Stimulated activated CD4-positive, alpha-beta T cell treated with anti-CD3 and anti-CD28 coated beads, Interleukin-12 subunit alpha, Interleukin-12 subunit beta, amount 100 ng/mL, for 48 hours (primary cell): ENCODE results near the gene AOX1.
"Not testable (repeated sequence)": the region's sequence is repeated elsewhere in the genome, so short reads cannot be mapped to it uniquely, and the experiment has no call there.

Experiments
- DNase-seq, 3 donors: peaks; one replicate each; pipeline ENCODE4 v3.0.0-alpha.2; 2020; ENCODE audit warnings: low read depth in 2 of 3, low spot score in 1 of 3

AOX1 gene

DNA sequence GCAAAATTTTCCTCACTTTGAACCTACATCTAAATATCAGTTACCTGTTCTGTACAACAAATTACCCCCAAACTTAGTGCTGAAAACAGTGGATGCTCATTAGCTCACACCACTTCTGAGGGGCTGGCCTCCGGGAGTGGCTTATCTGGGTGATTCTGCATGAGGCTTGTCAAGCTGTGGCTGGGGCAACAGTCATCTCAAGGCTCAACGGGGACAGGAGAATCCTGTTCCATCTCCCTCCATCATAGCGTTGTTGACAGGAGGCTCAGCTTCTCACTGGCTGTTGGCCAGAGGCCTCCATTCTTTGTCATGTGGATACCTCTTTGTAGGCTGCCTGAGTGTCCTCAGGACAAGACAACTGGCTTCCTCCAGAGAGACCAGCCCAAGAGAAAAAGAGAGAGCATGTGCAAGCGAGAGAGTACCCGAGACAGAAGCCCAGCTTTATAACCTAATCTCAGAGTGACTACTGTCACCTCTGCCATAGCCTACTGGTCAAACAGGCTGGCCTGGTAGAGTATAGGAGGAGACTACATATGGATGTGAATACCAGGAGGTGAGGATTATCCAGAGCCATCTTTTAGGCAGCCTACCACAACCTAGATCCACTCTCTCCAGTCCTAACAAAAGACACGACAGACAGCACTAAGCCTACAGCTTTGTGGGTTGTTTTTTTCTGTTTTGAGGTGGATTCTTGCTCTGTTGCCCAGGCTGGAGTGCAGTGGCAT is 79.1 kb downstream of the AOX1 start:
- DNase-seq: no peak

DNA sequence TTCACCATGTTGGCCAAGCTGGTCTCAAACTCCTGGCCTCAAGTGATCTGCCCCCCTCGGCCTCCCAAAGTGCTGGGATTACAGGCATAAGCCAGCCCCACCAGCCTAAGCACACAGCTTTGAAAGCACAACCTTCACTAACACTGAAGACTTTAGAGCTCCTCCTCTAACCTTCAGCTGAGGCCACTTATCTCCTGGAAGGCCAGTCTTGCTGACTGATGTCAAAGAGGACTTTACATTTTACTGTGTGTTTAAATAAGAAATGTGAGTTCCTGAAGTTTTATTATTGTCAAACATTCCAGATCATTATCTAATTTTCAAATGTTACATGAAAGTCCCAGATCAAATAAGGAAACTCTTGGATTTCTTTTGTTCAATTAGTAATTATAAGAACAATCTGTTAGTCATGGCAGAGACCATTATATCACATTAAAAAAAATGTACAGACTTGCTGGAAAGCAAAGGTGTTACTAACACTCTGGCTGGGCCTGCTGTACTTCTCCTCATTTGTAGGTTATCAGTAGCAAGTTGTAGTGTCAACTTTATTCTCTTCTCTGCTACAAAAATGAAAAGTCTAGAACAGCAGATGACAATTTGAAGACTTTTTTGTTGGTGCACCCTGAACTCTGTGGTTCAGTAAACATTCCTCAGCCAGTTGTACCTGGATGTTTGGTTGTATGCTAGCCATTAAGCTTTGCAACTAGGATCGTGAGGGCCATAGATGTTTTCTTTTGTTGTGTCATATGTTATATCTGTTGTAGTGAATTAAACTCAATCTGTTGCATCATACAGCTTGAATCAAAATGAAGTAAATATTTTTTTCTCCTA is 80.0 kb downstream of the AOX1 start:
- no peak for DNase-seq

DNA sequence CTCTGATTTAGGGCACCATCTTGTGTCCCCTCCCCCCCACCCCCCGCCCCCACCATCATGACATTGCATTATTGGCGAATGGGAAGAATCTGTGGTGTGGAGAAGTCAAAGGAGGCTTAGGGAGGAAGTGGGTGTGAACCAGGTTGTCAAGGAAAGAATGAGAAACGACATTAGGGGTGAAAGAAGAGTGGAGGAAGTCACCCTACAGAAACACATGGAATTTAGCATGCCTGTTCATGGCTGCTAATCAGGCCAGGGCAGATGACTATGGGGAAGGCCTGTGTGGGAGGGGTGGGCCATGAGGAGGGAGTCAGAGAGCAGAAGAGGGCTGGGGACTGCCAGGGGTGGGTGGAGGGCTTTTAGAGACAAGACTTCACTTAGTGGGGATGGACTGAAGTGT is 81.6 kb downstream of the AOX1 start:
- DNase-seq: no peak

DNA sequence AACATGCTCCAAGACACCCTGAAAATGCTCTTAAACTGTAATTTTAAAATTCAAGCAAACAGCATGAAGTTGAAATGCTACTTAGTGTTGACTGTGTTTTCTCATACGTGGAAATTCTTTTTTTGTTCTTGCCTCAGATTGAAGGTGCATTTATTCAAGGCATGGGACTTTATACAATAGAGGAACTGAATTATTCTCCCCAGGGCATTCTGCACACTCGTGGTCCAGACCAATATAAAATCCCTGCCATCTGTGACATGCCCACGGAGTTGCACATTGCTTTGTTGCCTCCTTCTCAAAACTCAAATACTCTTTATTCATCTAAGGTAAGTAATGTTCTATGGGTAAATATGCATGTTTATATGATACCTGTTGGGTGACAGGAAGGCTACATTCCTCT is 82.7 kb downstream of the AOX1 start:
- DNase-seq: no peak

GRCh38 chr2:200669308-200669707 is 83.5 kb downstream of the AOX1 start:
- no peak for DNase-seq

- DNase-seq: no peak
Observed at GRCh38 chr2:200670313-200670712, 84.5 kb downstream of the AOX1 start.

GRCh38 chr2:200670751-200671150 is 84.9 kb downstream of the AOX1 start:
- DNase-seq: no peak

- DNase-seq: no peak
Observed at GRCh38 chr2:200673191-200673590, 87.4 kb downstream of the AOX1 start.

- no peak for DNase-seq
Observed at GRCh38 chr2:200674837-200675236, 89.0 kb downstream of the AOX1 start.

DNA sequence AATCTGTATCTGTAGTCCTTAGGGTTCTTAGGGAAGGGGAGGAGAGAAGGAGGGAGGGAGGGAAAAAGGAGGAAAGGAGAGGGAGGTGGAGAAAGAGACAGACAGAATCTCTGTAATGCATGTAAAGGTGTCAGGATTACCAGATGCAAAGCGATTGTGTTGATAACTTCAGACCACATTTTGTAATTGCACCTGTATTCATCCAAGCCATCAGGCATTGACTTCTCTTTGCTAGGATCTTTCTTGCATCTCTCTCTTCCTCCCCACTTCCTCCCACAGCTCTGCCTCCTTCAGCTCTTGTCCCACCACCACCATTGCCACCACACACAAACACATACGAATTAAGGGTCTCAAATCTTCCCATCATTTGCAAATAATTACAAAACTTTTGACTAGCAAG is 91.4 kb downstream of the AOX1 start:
- no peak for DNase-seq

GRCh38 chr2:200677721-200678532 is 92.1 kb downstream of the AOX1 start:
- DNase-seq: no peak

DNA sequence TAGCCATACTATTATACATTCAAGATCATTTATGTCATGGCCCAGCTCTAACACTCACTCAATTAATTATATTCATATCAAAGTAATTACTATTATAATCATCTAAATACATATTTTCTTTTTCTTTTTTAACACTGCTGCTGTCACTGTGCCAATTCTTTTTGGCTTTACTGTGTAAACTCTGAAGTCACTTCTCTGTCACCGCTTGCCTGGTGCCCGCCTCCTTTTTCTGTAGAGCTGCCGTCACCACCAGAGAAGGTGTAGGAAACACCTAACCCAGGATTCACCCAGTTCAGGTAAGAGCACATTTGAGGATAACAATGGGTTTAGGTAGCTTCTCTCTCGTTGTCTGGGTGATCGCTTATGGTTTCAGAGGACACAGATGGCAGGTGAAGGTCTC is 93.3 kb downstream of the AOX1 start:
- DNase-seq: no peak

- no peak for DNase-seq
Observed at GRCh38 chr2:200679535-200679934, 93.7 kb downstream of the AOX1 start.

- no peak for DNase-seq
Observed at GRCh38 chr2:200681697-200682096, 95.9 kb downstream of the AOX1 start.

GRCh38 chr2:200682407-200682806 is 96.6 kb downstream of the AOX1 start:
- not testable (repeated sequence) for DNase-seq

DNA sequence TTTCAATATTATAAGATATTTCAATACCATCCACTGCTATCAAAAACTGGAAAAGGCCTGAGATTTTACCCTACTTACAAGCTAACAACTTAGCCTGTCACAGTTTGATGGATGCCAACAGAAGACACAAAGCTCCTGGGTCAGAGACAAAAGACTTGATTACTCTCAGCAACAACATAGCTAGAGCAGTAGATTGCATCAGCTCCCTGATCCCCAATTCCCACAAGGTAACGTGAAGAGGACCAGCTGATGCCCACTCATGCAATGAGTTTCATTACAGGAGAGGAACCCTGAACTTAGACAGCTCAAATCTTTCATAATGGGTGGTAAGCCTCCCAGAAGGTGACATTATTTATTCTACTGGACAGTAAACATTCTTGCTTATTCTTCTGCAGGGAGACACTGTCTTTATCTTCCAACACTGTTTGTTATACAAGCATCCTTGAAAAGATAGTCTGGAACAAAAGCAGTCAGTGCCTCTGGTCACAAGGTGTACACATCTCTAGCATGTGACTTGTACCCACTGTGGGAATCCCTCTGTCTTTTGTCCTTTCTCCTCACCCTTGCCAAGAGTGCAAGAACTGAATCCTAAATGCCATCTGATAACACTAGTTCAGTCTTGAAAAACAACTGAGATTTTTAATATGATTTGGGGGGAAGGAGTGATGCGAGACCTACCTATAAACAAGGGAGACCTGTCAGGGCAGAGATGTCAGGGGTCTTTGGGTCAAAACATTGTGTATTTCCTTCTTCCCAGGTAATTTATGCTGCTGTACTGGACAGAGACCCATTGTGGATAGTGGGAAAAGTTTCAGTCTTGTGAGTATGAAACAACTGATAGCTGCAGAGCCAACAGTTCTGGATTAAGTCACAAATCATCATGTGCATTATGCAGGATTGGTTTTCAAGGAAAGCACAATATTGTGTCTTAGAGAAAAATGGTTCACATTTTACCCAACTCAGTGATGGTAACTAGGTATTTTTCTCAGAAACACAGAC is 102.4 kb downstream of the AOX1 start:
- no peak for DNase-seq

GRCh38 chr2:200689115-200689514 is 103.3 kb downstream of the AOX1 start:
- DNase-seq: no peak

DNA sequence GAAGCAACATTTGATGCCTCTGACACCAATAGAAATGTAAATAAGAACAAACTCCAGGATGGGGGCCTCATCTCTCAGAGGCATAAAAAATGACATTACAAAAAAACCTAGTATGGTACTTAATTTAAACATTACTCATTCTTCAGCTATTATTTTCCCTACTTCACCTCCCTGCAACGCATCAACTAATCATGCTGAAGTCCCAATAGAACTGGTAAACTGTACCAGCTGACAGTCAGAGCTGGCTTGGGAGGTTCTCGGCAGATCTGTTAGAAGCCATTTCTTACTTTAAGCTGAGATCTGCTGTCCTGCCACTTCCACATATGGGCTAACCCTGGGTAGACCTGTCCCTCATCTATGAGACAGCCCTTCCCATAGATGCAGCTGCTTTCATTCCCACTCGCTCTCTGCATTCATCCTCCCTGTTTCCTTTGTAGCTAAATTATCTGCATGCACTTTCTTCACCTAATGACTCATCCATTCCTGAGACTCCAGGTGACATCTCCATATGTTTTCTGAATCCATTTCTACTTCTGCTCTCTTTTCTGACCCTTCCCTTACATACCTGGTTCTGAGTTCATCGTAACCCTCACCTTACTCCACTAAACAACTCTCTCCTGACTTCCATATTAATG is 108.1 kb downstream of the AOX1 start:
- DNase-seq: no peak

DNA sequence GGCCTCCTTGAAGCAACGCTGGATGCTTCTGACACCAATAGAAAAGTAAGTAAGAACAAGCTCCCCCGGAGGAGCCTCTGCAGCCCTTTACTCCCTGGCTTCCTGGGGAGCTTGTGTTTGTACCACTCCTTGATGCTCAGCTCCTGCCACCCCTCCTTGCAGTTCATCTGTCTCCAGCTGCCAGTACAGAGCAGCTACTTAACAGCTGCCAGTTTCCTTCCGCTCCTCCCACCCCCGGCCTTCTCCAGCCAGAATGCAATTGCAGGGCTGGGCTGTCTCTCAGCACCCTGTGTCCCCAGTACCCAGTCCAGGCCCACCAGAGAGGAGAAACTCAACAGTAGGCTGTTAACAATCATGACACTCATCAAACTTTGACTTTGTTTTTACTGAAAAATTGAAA is 109.4 kb downstream of the AOX1 start:
- DNase-seq: no peak

- DNase-seq: no peak
Observed at GRCh38 chr2:200695601-200696000, 109.8 kb downstream of the AOX1 start.
